Stimulated activated CD8-positive, alpha-beta memory T cell treated with anti-CD3 and anti-CD28 coated beads, Interleukin-4, amount 100 ng/mL, for 24 hours (primary cell): ENCODE results near the gene ADAT3.
"Not testable (repeated sequence)": the region's sequence is repeated elsewhere in the genome, so short reads cannot be mapped to it uniquely, and the experiment has no call there.

Experiments
- DNase-seq: peaks from one replicate; pipeline ENCODE4 v3.0.0-alpha.2; 2020; ENCODE audit warnings: low read depth

Gene ADAT3

DNA sequence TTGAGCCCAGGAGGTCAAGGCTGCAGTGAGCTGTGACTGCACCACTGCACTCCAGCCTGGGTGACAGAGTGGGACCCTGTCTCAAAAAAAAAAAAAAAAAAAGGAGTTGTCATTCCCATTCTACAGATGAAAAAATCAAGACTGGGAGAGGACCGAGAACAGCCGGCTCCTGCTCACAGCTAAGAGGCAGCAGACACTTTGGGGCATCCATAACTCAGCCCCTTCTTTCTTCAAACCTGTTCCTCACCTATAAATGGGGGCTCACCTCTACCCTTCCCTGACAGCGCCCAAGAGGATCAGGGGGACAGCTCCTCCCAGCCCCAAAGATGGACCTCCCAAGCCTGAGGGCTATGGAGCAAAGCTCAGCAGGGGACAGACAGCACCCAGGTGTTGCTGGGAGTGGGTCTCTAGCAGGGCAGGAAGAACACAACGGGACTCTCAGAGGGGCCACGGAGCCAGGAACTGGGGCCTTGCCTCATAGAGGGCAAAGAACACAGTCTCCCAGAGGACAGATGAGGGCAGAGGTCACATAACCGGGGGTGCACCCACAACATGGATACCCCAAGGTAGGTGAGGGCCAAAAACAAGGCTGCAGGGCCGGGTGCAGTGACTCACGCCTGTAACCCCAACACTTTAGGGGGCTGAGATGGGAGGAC is 38.4 kb upstream of the ADAT3 start:
- DNase-seq: no peak

- DNase-seq: no peak
These were observed 37.9 kb upstream of the ADAT3 start for GRCh38 chr19:1867349-1867724.

DNA sequence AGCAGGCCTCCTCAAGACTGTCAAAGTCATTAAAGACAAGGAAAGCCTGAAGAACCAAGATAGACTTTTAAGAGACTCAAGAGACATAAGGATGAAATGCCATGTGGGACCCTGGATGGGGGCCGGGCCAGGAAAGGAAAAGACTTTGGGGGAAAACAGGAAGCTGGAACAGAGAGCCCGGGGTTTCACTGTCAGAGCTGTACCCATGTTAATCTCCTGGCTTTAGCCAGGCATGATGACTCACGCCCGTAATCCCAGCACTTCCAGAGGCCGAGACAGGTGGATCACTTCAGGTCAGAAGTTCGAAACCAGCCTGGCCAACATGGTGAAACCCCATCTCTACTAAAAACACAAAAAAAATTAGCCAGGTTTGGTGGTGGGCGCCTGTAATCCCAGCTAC is 36.2 kb upstream of the ADAT3 start:
- DNase-seq: no peak

GRCh38 chr19:1871140-1871597 is 34.0 kb upstream of the ADAT3 start:
- no peak for DNase-seq

DNA sequence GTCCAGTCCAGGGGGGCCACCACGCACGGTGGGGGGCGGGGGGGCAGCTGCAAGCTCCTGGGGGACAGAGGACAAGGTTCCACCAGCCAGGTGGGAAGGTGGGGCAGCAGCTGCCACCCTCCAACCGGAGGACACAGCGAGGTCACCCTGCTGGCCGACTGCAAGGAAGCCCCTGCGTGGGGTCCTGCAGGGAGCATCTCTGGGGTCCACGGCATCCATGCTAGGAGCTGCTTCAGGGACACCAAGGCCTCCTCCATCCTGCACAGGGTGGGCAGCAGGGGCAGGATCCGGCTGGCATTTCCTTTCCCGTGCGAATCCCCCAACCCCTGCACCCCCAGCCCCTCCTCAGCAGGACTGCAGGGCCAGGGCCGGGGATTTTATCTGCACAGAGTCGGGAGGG is 33.6 kb upstream of the ADAT3 start:
- DNase-seq: no peak

DNA sequence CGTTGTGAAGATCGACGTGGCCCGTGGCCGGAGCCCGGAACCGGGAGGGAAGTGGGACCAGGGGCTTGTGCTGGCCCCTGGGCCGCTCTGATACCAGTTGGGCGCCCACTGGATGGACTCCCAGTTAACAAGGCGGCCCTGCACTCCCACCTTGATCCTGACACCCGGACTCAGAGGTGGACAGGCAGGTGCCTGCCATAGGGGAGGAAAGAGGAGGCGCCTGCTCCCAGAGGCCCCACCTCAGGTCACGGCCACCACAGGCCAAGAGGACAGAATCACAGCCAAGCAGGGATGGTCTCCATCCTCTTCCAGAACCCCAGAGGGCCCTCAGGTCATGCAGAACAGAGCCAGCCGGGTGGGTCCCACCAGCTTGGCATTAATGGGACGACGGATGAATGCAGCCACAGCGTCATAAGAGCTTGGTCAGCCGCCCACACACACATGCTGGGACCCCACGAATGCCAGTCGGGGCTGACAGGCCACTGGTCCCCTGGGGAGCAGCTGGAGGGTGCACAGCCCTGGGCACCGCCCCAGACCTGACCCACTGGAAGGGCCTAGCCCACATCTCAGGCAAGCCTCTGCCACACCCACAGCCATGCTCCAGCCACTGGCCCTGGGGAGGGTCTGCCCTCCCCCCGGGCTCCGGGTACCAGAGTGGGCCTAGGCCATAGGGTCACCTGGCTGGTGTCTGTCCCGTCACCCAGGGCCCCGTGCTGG is 32.2 kb upstream of the ADAT3 start:
- no peak for DNase-seq

GRCh38 chr19:1873524-1874473 is 31.4 kb upstream of the ADAT3 start:
- no peak for DNase-seq

- no peak for DNase-seq
These were observed 30.5 kb upstream of the ADAT3 start for GRCh38 chr19:1874554-1875185.

DNA sequence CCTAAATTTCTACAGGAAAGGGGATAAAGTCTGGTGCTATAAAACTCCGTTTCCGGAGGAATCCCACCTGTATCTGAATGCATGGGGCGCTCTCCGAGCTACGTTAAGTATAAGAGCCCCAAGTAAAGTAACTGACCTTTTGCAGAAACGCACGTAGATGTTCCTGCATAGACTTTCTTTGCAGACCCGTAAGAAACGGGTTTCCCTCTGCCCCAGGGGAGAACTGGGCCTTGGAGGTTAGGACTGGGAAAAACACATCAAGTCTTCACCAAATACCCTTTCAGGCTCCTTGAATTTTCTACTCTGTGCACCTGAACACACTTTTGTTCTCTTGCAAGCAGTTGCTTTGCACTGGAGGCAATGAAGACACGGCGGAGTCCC is 29.9 kb upstream of the ADAT3 start:
- DNase-seq: not testable (repeated sequence)

- peak; percentile 88 for DNase-seq
These were observed 29.3 kb upstream of the ADAT3 start for GRCh38 chr19:1875646-1876495.

- DNase-seq: not testable (repeated sequence)
These were observed 28.5 kb upstream of the ADAT3 start for GRCh38 chr19:1876496-1877279.

- DNase-seq: not testable (repeated sequence)
These were observed 27.9 kb upstream of the ADAT3 start for GRCh38 chr19:1877280-1877660.

- not testable (repeated sequence) for DNase-seq
These were observed 26.6 kb upstream of the ADAT3 start for GRCh38 chr19:1878583-1878982.

DNA sequence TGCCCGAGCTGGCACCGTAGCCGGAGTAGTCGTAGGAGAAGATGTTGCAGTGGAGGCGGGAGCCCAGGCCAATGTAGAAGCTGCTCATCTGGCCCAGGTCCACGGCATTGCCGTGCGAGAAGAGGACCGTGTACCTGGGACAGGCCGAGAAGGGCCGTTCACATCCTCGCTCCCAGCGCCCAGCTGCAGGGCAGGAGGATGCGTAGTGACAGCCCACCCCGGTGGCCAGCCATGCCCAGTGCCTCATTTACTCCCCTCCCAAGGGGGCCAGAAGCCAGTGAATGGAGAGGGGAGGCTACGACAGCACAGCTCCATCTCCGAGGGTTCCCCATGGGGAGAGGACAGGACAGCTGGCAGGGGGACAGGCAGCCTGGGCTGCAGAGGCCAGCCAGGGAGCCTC is 25.2 kb upstream of the ADAT3 start:
- not testable (repeated sequence) for DNase-seq

DNA sequence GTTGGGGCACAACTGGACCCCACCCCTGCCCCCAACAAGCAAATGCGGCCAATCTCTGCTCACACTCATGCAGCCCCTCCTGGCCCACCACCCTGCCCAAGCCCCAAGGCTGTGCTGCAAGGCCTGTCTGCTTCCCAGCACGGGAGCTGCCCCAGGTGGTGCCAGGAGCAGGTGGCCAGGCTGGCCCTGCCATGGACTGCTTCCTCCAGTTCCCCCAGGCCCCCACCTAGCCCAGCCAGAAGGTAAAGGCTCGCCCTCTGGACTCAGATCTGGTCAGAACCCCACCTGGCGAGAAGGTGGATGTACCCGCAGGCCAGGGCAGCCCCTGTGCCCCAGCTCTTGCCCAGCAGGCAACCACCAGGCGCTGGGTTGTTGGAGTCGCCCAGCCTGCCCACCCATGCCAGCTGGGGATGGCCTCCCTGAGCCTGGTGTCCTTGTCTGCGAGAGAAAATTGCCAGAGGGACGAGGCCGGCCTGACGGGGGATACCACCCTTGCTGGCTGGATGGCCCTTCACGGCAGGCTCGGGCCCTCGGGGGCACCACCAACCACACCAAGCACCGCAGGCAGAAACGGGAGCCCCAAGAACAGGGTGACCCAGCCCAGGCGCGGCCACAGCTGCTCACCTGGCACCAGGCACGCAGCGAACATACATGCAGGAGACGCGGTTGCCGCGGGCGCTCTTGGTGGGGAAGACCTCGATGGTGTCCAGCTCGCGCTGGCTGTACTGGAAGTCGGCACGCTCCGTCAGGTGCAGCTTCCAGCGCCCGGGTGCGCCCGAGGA is 24.4 kb upstream of the ADAT3 start:
- DNase-seq: no peak

DNA sequence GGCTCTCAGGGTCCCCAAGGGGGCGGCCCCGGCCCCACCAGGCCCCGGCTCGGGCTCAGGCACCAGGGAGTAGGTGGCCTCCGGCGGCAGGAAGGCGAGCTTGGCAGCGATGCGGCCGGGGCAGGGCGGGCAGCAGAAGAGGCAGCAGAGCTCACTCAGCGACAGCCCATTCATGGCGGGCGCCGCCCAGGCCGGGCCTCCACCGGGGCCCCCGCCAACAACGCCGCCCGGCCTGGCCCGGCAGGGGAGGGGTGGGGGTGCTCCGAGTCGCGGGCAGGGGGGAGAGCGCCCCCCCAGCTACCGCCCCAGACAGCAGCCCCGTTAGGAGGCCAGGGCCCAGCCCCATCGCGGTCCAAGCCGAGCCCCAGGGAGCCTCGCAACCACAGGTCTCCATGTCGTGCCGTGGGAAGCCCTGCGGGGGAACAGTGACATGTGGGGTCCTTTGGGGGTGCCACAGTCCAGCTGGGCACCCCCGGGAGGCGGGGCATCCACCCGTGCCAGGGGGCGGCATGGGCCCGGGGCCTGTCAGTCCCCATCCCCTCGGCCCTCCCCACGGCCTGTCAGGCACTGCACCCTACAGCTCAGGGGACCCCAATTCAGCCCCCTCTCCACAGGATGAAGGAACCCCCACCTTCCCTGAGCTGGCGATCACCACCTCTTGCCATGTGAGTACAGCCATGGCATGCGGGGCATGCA is 23.7 kb upstream of the ADAT3 start:
- not testable (repeated sequence) for DNase-seq

- peak; percentile 65 for DNase-seq
These were observed 23.0 kb upstream of the ADAT3 start for GRCh38 chr19:1882089-1882785.
